ENCODE results near the gene SERPINI1. TPM values are rescaled to one million over a fixed set of nuclear protein-coding genes. Genes with fewer than 3 reads are reported as not detected.

The SERPINI1 gene
- total RNA-seq, 2 experiments from 2014 or later, result 1.1 to 1.2 TPM

DNA sequence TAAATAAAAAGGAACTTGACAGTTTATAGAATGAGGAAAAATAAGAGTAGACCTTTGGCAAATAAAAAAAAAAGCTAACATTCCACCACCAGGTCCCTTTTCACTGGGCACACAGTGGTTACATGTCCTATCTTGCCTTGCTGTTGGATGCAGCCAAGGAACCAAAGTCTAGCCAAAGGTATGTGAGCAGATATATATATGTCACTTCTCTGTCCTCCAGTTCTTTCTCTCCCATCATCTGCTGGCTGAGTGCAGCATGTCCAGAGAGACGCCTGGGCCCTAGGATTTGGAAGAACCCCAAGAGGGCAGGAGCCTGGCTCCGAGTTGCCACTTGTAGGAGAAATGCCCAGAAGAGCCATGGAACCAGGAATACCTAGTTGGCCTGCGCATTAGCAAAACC lies 104.7 kb downstream of the SERPINI1 start:
- Mint-ChIP-seq H3K27me3 (peaks cover 3% of the 10 kb centered on the region), H3K27ac (no peak overlapping the region), H3K4me1 (peaks cover 9% of the 10 kb centered on the region), H3K9me3 (no peaks in the 10 kb centered on the region), H3K4me3 (no peak overlapping the region), H3K36me3 (no peaks in the 10 kb centered on the region)
- no peak for DNase-seq

DNA sequence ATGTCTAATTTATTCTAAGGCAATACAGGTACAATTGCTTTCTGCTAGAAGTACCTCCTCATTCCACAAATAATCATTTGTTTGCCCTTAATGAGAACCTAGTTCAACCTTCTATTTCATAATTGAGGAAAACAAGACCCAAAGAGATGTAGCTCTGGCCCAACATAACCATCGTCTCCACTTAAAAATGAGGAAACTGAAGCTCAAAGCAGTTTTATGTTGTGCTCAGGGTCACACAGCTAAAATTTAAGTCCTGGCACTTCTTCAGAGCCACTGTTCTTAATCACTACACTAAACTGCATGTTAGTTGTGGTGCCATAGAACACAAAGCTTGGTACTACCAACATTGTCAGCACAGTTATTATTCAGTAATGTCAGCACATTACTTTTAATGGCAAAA lies 108.0 kb downstream of the SERPINI1 start:
- no peak for DNase-seq
- no peak overlapping the region for H3K4me3 Mint-ChIP-seq
- peaks cover 3% of the 10 kb centered on the region for H3K9me3 Mint-ChIP-seq
- peaks cover 9% of the 10 kb centered on the region for H3K4me1 Mint-ChIP-seq
- H3K27me3 Mint-ChIP-seq, result peaks cover under 1% of the 10 kb centered on the region
- no peak overlapping the region for H3K27ac Mint-ChIP-seq
- H3K36me3 Mint-ChIP-seq, result no peaks in the 10 kb centered on the region

DNA sequence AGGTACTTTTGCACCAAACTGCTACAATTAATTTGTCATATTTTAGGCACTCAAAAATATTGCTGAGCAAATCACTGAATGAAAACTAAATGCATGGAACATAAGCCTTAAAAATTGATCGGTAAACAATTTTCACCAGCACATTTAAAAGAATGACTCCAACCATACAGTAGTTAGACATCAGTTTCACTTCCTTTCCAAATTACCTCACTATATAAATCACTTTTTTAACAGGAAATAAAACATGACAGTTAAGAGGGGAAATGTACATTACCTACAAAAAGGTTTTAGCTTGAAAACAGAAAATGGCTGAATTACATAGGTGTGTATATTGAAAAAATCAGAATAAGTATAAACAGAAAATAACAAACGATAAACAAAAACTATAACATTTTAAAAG lies 108.4 kb downstream of the SERPINI1 start:
- peaks cover 3% of the 10 kb centered on the region for H3K9me3 Mint-ChIP-seq
- DNase-seq, result no peak
- no peak overlapping the region for H3K27ac Mint-ChIP-seq
- H3K4me3 Mint-ChIP-seq, result no peak overlapping the region
- H3K4me1 Mint-ChIP-seq, result peaks cover 7% of the 10 kb centered on the region
- H3K27me3 Mint-ChIP-seq, result peaks cover 4% of the 10 kb centered on the region
- no peaks in the 10 kb centered on the region for H3K36me3 Mint-ChIP-seq

DNA sequence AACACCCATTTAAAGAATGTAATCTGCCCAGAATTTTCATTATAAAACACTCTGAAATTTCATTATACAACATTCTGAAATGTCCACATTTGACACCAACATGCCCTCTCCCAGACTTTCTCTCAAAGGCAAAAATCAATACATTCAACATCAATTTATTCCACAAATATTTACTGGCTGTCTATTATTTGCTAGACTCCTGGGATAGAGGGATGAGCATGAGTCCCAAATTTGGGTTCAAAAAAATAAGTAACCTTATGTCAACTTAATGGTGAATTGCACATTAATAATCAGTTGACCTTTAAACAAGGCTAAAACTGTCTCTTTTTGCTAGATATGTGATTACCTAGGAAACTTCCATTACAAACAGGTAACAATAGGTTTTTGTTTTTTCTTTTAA lies 109.0 kb downstream of the SERPINI1 start:
- peaks cover 4% of the 10 kb centered on the region for H3K27me3 Mint-ChIP-seq

DNA sequence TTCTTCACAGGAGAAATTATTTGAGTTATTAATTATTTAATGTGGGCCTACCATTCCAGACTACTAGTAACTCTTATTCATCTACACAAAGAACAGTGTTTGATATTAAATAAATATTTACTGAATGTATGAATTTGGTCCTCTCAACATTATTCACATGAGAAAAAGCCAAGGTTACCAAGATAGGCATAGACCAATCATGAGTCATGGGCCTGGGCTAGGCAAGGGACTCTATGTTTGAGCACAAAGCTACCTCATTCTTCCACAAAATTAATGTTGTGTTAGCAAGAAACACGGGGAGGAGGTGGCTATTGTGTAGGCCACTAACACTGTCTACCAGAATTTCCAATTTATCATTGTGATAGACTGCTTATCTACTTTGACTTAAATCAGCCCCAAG lies 115.7 kb downstream of the SERPINI1 start:
- H3K4me1 Mint-ChIP-seq, result no peaks in the 10 kb centered on the region
- no peaks in the 10 kb centered on the region for H3K36me3 Mint-ChIP-seq
- H3K4me3 Mint-ChIP-seq, result no peak overlapping the region
- H3K9me3 Mint-ChIP-seq, result peaks cover 3% of the 10 kb centered on the region
- peaks cover 4% of the 10 kb centered on the region for H3K27me3 Mint-ChIP-seq
- no peak overlapping the region for H3K27ac Mint-ChIP-seq
- DNase-seq, result no peak

More for the DNA sequence above, 109.0 kb downstream of the SERPINI1 start:
- Mint-ChIP-seq H3K4me1 (peaks cover 3% of the 10 kb centered on the region), H3K27ac (no peak overlapping the region), H3K9me3 (peaks cover 3% of the 10 kb centered on the region), H3K4me3 (no peak overlapping the region), H3K36me3 (no peaks in the 10 kb centered on the region)
- no peak for DNase-seq

DNA sequence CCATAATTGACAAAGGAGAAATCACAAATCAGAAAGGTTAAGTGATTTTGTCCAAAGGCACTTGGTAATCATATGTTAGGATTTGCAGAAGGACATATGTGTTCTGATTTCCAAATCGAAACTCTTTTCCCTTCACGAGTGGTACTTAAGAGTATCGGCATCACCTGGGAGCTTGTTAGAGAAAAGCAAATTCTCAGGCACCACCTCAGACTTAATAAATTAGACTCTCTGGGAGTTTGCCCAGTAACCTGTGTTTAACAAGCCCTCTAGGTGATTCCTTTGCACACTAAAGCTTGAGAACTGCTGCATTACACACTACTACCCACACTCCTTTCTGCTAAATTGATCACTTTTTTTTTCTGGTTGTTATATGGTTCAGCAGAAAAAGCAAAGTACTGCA lies 116.2 kb downstream of the SERPINI1 start:
- no peak overlapping the region for H3K4me3 Mint-ChIP-seq
- H3K9me3 Mint-ChIP-seq, result peaks cover 3% of the 10 kb centered on the region
- no peak overlapping the region for H3K27ac Mint-ChIP-seq
- DNase-seq, result no peak
- H3K27me3 Mint-ChIP-seq, result peaks cover 4% of the 10 kb centered on the region
- H3K36me3 Mint-ChIP-seq, result no peaks in the 10 kb centered on the region
- no peaks in the 10 kb centered on the region for H3K4me1 Mint-ChIP-seq

DNA sequence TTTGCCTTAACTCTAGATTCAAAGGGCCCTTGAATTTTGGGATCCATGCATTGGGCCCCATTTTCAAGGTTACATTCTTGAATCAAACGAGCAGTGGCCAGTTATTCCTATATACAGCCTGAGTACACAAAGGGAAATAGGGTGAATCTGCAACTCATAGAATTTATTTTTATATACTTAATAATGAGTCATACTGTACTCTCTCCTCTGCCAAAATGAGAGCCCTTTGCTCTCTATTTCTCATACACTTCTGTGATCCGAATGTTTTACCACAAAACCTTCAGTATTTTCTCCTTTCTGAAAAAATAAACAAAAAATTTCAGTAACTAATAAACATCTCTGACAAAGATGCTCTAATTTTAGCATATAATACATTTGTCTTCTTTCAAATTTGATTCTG lies 116.7 kb downstream of the SERPINI1 start:
- no peak for DNase-seq
- Mint-ChIP-seq H3K27me3 (peaks cover 4% of the 10 kb centered on the region), H3K9me3 (peaks cover 3% of the 10 kb centered on the region), H3K36me3 (no peaks in the 10 kb centered on the region), H3K4me1 (no peaks in the 10 kb centered on the region), H3K4me3 (no peak overlapping the region), H3K27ac (no peak overlapping the region)

DNA sequence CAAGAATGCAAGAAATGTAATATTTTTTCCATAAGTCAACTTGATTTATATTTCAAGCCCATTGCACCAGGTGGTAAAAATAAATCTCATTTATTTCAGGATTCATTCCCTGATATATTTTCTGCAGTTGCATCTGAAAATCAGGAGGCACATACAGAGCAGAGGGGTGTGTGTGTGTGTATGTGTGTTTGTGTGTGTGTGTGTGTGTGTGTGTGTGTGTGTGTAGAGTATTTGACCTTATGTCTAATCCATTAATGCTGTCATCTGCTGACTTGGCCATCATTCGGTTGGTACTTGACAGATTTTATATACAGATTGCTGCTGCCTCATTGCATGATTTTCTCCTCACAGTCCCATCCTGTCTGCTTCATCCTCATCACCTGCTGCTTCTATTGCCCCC lies 118.5 kb downstream of the SERPINI1 start:
- no peaks in the 10 kb centered on the region for H3K9me3 Mint-ChIP-seq
- H3K4me1 Mint-ChIP-seq, result no peaks in the 10 kb centered on the region
- H3K36me3 Mint-ChIP-seq, result no peaks in the 10 kb centered on the region

DNA sequence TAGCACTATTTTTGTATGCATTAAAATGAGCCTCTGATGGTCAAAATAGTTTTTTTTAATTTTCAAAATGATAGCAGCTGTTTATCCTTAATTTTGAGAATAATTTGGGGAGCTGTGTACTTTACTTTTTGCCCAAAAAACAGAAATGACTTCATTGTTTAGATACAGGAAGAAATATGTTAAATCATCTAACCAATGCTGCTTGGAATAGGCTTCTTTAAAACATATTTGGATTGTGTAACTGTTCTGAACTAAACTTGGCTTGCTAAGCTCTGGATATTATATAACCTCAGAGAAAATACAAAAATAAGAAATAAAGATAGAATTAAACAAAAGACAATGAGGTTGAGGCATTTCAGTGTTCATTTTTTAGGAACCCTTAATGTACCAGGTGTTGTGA lies 119.3 kb downstream of the SERPINI1 start:
- H3K4me1 Mint-ChIP-seq, result no peaks in the 10 kb centered on the region
- no peaks in the 10 kb centered on the region for H3K36me3 Mint-ChIP-seq
- H3K27me3 Mint-ChIP-seq, result peaks cover under 1% of the 10 kb centered on the region
- DNase-seq, result no peak
- H3K9me3 Mint-ChIP-seq, result no peaks in the 10 kb centered on the region
- no peak overlapping the region for H3K4me3 Mint-ChIP-seq
- no peak overlapping the region for H3K27ac Mint-ChIP-seq

More for the DNA sequence above, 118.5 kb downstream of the SERPINI1 start:
- Mint-ChIP-seq H3K27ac (no peak overlapping the region), H3K4me3 (no peak overlapping the region), H3K27me3 (no peaks in the 10 kb centered on the region)
- no peak for DNase-seq

DNA sequence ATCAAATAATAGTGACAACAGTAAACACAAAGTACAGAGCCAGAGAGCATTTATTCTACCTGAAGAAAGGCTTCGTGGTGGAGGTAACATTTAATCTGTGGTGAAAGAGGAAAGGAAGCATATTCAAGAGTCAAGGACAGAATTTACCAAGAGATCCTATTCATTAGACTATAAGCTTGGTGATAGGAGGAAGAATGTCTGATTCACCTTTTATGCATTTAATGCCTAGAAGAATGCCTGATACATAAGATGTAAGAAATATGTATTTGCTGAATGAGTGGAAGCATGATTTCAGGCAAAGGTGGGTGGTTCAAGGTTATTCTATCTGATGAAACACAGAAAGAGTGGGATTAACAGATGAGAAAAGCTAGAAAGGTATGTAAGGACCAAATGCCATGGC lies 119.8 kb downstream of the SERPINI1 start:
- DNase-seq, result no peak
- no peaks in the 10 kb centered on the region for H3K36me3 Mint-ChIP-seq
- no peaks in the 10 kb centered on the region for H3K9me3 Mint-ChIP-seq
- H3K27me3 Mint-ChIP-seq, result peaks cover 5% of the 10 kb centered on the region
- H3K4me1 Mint-ChIP-seq, result no peaks in the 10 kb centered on the region
- H3K4me3 Mint-ChIP-seq, result no peak overlapping the region
- H3K27ac Mint-ChIP-seq, result no peak overlapping the region

DNA sequence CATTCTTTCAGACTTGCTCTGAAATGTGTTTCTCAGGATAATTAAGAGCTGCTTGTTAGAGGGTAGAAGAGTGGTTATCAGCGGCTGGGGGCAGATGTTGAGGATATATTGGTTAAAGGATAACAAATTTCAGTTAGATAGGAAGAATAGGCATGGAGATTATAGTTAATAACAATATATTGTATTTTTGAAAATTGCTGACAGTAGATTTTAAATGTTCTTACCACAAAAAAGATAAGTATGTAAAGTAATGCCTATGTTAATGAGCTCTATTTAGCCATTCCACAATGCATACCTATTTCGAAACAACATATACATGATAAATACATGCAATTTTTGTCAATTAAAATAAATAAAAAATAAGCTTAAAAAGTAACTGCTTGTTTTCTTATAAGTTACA lies 123.3 kb downstream of the SERPINI1 start:
- no peaks in the 10 kb centered on the region for H3K9me3 Mint-ChIP-seq
- no peak overlapping the region for H3K27ac Mint-ChIP-seq
- peaks cover under 1% of the 10 kb centered on the region for H3K4me1 Mint-ChIP-seq
- no peaks in the 10 kb centered on the region for H3K36me3 Mint-ChIP-seq
- DNase-seq, result no peak
- peaks cover 7% of the 10 kb centered on the region for H3K27me3 Mint-ChIP-seq
- no peak overlapping the region for H3K4me3 Mint-ChIP-seq

DNA sequence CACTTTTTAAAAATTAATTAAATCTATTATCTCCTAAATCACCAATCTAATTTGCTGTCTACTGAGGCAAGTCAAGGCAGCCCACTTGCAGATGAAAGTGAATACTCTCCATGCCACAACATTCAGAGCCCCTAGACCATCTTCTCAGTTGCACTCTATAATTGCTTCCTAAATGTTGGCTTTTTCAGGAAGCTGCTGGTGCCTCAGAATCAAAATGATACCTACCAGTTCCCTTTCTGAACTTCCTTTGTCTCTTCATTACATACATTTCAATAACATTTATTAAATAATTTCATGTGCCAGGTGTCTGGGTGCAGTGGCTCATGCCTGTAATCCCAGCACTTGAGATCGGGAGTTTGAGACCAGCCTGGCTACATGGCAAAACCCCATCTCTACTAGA lies 124.1 kb downstream of the SERPINI1 start:
- Mint-ChIP-seq H3K27ac (no peak overlapping the region), H3K27me3 (peaks cover 7% of the 10 kb centered on the region), H3K9me3 (no peaks in the 10 kb centered on the region), H3K36me3 (no peaks in the 10 kb centered on the region), H3K4me1 (peaks cover 1% of the 10 kb centered on the region), H3K4me3 (no peak overlapping the region)
- DNase-seq, result no peak

DNA sequence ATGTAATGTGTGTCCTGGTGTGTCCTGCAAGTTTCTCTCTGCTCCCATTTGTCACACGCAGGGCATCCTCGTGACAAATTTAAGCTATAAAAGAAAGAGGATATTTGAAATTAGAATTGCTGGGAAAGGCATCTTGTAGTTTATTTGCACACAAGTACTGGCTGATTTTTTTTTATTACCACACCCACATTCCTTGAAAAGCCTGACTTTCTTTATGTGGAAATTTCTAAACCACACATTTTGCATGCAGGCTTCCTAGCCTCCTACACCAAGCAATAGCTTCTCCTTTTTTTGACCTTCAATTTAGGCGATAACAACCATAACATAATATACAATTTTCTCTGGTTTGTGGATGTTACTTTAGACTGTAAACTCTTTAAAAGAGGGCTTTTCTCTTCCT lies 126.1 kb downstream of the SERPINI1 start:
- Mint-ChIP-seq H3K4me1 (peaks cover 1% of the 10 kb centered on the region), H3K27me3 (peaks cover 7% of the 10 kb centered on the region), H3K27ac (no peak overlapping the region), H3K9me3 (no peaks in the 10 kb centered on the region), H3K36me3 (no peaks in the 10 kb centered on the region), H3K4me3 (no peak overlapping the region)
- DNase-seq, result no peak

DNA sequence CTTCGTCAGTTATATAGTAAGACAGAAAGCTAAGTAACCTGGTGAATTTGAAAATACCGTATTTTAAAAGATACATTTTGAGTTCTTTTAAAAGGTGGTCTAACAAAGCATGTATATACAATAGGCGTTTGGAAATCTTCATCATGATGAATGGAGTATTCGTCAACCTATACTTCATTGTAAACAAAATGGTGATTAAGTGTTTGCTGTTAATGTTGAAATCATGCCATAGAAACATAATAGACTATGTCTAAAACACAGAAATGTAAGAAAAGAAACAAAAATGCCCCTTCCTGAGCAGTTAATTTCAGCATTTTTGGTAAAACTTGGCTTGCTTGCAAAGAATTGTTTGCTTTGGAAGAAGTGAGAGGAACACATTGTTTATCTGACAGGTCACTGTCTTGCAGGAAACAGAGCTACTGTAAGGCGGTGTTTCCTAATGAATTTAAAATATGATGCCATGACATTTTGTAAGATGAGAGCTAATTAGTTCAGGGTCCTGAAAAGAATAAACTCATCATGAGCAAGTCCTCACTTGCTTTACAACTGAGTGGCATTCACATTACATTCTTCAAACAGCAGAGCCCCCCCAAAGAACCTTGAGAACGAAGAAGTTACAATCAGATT lies 126.7 kb downstream of the SERPINI1 start:
- peaks cover 1% of the 10 kb centered on the region for H3K4me1 Mint-ChIP-seq
- H3K9me3 Mint-ChIP-seq, result no peaks in the 10 kb centered on the region
- no peak overlapping the region for H3K27ac Mint-ChIP-seq
- DNase-seq, result no peak
- H3K36me3 Mint-ChIP-seq, result no peaks in the 10 kb centered on the region
- H3K27me3 Mint-ChIP-seq, result peaks cover 7% of the 10 kb centered on the region
- no peak overlapping the region for H3K4me3 Mint-ChIP-seq

DNA sequence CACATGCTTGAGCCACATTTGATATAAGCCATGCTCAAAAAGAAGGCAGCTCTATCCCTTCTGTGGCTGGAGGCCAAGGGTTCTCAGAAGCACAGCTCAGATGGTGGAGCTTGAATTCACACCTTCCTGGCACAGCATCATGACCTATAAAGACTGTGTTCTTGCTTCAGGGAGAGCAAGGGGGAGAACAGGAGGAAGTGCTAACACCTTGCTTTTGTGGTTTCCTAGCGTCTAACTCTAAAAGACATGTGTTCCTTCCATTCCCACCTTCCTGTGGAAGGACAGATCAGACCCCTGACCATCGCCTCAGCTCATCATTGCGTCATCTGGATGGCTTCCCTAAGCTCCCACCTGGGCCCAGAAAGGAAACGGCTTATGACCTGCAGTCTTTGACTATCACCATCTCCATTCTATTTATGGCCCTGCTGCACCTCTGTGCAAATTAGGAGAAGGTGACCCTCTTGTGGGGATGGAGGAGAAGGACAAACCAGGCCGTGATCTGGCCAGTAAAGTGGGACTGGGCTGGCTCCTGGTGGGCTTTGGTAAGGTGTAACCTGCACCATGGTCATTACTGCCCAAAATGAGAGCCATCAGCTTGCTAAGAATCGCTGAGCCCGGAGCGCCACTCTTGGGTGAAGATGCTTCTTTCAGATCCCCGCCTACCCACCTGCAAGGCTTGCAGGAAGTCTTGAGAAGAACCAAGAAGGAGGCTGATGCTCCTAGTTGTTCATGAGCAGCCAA lies 128.5 kb downstream of the SERPINI1 start:
- no peak overlapping the region for H3K27ac Mint-ChIP-seq
- H3K4me1 Mint-ChIP-seq, result peaks cover 1% of the 10 kb centered on the region
- no peak for DNase-seq
- H3K27me3 Mint-ChIP-seq, result peaks cover 17% of the 10 kb centered on the region
- H3K4me3 Mint-ChIP-seq, result no peak overlapping the region
- no peaks in the 10 kb centered on the region for H3K36me3 Mint-ChIP-seq
- no peaks in the 10 kb centered on the region for H3K9me3 Mint-ChIP-seq

DNA sequence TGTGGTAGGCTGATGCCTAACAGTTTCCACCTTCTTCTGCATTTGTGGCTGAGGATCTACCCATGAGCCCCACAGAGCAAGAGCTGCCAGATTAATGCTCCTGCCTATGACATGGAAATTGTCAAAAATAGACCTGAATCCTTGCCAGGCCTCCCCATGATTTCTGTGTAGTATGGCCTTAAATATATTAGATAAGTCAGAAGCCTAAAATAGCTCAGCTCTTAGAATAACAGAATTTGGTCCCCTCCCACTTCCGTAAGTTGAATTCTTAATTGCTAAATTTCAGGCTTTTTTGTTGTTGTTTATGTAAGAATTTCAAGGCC lies 129.0 kb downstream of the SERPINI1 start:
- Mint-ChIP-seq H3K27ac (no peak overlapping the region), H3K36me3 (no peaks in the 10 kb centered on the region), H3K4me3 (no peak overlapping the region), H3K4me1 (peaks cover 1% of the 10 kb centered on the region), H3K27me3 (peaks cover 18% of the 10 kb centered on the region), H3K9me3 (no peaks in the 10 kb centered on the region)
- no peak for DNase-seq

All from activated naive CD8-positive, alpha-beta T cell treated with anti-CD3 and anti-CD28 coated beads for 36 hours (primary cell).